GM21825 (cell line): ENCODE measurements around the gene ARHGAP19.
A peak's percentile ranks its signal among the peaks of the same experiment; 100 is the strongest.

Experiments used
- ATAC-seq: cut with Tn5 transposase; IDR thresholded peaks from one replicate; pipeline ENCODE4 v1.9.1; 2021; ENCODE audit warnings: mild to moderate bottlenecking, moderate library complexity; ENCODE audit not compliant: unreplicated experiment

ARHGAP19 gene, protein sequence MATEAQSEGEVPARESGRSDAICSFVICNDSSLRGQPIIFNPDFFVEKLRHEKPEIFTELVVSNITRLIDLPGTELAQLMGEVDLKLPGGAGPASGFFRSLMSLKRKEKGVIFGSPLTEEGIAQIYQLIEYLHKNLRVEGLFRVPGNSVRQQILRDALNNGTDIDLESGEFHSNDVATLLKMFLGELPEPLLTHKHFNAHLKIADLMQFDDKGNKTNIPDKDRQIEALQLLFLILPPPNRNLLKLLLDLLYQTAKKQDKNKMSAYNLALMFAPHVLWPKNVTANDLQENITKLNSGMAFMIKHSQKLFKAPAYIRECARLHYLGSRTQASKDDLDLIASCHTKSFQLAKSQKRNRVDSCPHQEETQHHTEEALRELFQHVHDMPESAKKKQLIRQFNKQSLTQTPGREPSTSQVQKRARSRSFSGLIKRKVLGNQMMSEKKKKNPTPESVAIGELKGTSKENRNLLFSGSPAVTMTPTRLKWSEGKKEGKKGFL

DNA sequence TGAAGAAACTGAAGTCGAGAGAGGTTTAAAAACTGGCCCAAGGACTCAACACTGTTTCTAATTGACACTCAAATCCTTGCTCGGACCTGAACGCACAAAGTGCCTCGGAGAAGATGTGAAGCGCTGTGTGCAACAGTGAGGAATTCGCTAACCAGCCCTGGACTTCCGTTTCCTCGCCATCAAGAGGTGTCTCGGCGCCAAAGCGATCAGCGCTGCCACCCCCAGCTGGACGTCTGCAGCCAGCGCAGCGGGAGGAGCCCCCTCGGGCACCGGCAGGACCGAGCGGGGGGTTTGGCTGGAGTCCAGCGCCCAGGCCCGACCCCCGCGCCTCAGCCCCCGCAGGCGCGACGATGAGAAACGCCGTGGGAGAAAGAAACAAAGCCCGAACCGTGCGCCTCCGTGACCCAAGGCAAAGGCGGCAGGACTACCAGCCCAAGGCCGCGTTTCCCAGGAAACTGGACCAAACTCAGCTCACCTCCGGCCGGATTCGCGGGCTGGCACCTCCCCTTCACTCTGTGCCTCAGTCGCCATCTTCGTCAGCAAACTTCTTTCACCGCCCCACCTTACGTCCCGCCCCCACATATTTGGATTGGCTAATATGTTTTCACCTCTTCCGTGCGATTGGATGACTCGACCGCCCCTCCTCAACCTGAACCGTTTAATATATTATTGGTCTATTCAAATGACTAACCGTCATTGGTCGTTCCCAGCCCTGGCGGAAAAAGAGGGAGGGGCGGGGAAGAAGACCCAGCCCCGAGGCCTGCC lies at the start of gene ARHGAP19:
ARHGAP19 (minus strand) TSS at position 541 of the 765 bp plus-strand sequence; CDS start at position 531, 10 bp downstream.
- peak; percentile 93 for ATAC-seq

DNA sequence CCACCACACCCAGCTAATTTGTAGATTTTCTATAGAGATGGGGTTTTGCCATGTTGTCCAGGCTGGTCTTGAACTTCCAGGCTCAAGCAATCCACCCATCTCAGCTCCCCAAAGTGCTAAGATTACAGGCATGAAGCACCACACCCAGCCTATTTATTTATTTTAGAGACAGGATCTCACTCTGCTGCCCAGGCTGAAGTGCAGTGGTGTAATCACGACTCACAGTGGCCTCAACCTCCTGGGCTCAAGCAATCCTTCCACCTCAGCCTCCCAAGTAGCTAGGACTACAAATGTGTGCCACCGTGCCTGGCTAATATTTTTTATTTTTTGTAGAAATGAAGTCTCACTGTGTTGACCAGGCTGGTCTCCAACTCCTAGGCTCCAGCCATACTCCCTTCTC lies 49.0 kb upstream of the ARHGAP19 start:
- ATAC-seq, result no peak

DNA sequence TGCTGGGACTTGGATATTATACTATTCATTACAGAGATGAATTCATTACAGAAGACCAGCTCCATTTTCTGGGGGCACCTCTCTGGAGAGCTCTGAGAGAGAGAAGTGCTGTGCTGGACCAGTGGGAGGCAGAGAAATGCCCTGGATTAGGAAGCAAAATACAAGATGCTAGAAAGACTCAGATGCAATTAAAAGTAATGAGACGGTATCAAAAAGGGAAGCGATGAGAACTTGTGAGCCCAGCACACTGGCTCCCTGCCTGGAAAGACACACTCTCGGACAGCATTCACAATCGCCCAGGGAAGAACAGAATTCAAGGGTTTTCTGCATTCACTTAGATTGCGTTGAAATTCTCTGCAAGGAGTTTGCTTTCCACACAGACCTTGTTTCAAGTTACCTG lies 45.6 kb upstream of the ARHGAP19 start:
- ATAC-seq, result no peak

DNA sequence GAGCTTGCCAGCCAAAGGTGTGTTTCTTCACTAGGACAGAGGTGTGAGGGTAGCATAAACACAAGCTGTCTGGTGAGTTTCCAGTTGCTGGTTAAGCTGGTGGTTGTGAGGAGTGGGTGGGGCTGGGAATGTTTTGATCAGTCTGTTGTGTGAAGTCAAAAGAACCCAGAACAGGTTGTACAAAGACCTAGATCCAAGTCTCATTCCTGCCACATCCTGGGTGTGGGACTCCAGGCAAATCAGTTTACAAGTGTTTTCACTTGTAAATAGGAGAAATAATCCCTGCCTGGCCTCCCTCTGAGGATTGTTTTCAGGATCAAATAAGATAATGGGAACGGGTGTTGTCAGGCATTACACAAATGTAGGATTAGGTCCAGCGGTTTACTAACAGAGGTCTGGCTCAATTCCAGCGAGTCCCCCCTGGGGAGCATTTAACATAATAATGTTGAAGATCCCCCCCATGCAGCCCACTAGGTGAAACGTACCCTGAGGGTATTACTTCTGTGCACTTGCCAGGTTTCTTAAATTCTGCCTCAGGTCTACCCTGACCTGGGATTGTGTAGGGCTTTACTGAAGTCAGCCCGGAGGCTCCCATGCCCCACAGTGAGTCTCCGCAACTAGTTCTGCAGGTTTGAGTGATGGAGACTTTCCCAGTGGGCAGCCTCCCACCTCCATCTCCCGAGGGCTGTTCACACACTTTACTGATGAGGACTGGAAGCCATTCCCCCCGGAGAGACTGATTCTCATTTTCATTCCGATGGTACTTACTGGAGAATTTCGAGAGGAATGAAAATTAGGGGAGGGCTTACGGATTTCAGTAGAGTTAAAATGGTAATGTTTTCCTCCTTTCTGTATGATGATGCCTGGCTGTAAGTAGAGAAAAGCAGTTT lies 44.8 kb upstream of the ARHGAP19 start:
- ATAC-seq, result no peak

DNA sequence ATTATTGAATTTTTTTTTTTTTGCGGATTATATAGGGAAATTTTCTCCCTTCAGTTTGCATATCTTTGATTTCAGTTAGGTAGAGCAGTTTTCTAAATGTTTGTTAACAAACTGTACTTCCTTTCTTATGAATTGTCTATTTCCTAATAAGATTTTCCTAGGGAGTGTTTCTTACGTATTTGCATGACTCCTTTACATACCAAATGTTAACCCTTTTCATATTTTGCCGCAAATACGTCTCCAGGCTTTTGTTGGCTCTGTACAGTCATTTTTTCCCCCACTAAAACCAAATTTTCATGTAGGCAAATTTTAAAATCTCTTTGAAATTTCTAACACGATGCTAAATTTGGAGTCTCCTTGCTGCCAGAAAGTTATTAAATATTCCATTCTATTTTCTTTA lies 44.0 kb upstream of the ARHGAP19 start:
- ATAC-seq, result no peak

DNA sequence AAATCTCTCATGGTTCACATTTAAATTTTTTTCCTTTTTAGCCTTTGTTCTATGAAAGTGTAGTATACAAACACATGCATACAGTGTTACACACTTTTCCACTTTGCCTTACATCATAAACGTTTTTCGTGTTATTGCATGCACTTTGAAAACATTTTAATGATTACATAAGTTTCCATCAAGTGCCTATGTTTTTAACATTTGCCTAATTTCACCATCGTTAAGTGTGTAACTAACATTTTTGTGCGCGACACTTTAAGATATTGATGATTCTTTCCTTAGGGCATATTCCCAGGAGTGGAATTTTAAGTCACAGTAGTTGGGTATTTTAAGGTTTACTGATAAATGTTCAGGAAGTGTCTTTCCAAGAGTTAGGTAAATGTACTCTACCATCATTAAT lies 43.6 kb upstream of the ARHGAP19 start:
- no peak for ATAC-seq

DNA sequence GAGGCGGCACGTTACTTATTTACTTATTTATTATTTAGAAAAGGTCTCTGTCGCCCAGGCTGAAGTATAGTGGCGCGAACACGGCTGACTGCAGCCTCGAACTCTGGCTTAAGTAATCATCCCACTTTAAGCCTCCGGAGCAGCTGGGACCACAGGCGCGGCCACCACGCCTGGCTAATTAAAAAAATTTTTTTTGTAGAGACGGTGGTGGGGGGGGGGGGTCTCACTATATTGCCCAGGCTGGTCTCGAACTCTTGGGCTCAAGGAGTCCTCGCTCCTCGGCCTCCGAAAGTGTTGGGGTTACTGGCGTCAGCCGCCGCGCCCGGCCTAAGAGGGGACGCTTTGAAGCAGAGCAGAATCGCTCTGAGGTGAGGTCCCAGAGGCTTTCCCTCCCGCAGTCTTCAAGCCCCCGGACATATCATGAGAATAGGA lies 42.8 kb upstream of the ARHGAP19 start:
- ATAC-seq, result no peak

DNA sequence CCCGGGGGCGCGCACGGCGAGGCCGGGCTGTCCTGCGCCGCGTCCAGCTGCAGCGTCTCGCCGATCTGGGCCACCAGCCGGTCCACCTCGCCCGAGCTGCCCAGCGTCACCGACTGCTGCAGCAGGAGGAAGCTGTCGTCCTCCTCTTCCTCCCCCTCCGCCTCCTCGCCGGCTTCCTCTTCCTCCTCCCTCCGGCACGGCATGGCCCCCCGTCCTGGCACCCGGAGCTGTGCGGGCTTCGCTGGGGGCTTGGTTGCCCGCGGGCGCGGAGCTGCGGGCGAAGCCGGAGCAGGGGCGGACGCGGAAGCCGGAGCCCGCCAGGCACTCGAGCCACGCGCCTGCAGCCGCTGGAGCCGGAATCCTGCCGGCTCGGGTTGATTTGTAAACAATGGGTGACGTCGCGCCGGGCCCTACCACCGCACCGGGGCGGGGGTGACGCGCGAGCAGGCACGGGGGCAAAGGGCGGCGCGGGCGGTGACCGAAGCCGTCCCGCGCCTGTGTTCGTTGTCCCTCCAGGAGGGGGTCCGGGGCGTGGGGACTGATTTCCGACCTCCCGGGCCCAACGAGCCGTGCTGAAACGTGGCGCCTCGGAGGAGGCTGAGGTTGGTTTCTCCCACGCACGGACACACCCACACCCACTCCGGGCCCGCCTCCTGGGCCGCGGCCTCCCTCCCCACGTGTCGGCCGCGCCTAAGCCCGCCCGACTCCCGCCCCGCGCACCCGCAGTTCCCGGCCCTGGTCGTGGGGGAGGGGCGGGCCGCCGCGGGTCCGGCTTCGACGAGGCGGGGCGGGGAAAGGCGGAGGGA lies 42.1 kb upstream of the ARHGAP19 start, which contains the start of gene FRAT2:
FRAT2 (minus strand) TSS at position 360 of the 806 bp plus-strand sequence; CDS start at position 203, 157 bp downstream.
- peak; percentile 78 for ATAC-seq

DNA sequence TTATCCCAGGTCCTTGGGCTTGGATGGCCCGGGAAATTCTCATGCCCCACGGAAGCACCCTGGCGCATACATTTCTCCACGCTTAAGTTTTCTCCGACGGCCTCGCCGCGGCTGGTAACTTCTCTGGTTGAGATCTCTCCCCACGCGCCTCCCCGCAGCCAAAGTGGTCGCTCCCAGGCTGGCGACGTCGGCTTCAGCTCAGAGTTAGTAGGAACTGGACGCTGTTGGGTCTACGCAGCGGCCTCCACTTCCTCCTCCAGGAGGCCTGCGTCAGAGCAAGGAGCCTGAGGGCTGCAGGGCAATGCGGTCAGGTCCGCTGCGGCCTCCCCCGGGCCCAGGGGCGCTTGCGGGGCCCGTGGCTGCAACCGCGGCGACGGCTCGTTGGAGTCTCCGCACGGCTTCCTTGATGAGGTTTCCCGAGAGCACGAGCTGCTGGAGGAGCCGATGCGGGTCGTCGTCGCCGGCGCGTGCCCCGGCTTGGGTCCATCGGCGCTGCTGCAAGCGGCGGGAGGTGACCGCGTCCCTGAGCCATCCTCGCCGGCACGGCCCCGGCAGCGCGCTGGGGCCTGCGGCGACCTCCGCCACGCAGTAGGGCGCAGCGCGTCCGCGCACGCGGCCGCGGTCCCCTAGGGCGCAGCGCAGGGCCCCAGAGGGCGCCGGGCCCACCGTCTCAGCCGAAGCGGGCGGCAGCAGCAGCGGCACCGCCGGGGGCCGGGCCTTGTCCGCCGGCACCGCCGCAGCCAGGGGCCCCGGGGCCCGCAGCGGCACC lies 41.3 kb upstream of the ARHGAP19 start:
- ATAC-seq, result peak; percentile 21

DNA sequence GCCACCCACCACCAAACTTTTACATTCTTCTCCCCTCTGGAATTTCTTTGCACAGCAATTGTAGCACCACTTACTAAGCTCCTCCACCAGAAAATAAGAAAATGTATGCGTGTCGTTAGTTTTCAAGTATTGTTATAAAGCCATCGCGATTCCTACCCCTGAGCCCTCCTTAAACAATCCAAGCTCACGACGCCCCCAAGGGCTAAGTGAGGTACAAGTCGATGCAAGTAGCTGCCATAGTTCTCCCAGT lies 40.8 kb upstream of the ARHGAP19 start:
- no peak for ATAC-seq

DNA sequence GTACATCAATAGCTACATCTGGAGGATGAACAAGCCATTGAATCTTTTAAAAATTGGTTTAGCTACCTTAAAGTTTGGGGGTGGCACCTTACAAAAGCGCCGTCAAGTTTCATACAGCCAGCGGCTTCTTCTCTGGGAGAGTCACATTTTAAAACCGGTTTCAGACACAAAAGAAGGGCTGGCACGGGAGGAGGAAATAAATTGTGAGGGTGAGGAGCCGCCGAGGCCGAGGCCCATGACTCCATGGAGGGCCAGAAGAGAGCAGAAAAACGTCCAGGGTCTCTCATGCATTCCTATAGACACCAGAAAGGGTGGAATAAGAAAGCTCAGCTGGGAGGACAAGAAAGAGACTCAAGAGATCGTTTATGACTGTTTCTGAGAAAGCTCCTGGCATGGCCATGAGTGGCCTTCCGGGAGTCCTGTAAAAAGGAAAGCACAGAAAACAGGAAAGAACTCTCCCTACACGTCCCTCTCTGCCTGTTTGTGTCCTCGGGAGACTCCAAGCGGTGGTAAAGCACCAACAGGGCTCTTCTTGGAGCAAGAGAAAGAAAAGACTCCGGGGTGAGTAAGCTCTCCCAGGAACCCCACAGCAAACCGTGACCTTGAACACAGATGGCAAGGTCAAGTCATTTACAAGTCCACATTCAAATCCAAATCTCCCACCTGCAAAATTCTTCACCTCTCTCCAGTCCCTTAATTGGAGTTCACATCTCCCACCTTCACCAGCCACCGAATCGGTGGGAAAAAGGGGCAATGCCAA lies 40.3 kb upstream of the ARHGAP19 start:
- ATAC-seq, result no peak

DNA sequence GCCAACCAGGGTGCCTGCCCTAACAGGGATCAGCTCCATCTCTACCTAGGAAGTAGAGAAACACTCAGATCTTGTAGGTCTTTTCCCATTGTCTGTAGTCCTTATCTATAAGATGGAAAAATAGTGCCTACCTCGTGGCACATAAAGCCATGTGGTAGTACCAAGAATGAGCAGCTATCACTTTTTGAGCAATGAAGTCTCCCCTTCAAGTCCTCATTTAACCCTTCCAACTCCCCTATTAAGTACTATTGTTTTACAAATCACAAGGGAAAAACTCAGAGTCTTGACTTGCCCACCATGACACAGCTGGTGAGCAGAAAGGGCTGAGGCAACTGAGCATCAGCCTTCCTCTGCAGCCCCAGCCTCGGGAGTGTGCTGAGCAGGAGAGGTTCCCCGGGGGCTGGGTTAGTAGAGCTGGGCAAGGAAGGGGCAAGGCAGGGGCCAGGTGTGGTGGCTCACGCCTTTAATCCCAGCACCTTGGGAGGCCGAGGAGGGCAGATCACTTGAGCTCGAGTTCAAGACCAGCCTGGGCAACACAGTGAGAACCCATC lies 38.8 kb upstream of the ARHGAP19 start:
- ATAC-seq, result no peak

DNA sequence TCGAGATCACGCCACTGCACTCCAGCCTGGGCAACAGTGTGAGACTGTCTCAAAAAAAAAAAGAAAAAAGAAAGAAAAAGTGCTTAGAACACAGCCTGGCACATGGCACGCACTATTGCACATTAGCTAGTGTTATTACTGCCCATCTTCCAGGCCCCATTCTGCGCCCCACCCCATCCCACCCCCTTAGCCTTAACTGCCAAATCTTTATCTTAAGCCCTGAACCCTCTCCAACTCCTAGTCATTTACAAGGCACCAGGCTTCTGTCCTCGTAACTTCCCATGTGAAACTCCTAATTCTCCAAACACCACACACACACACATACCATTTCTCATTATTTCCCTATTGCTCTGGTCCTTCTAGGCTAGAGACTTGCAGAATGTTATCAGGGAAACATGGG lies 37.3 kb upstream of the ARHGAP19 start:
- ATAC-seq, result no peak

DNA sequence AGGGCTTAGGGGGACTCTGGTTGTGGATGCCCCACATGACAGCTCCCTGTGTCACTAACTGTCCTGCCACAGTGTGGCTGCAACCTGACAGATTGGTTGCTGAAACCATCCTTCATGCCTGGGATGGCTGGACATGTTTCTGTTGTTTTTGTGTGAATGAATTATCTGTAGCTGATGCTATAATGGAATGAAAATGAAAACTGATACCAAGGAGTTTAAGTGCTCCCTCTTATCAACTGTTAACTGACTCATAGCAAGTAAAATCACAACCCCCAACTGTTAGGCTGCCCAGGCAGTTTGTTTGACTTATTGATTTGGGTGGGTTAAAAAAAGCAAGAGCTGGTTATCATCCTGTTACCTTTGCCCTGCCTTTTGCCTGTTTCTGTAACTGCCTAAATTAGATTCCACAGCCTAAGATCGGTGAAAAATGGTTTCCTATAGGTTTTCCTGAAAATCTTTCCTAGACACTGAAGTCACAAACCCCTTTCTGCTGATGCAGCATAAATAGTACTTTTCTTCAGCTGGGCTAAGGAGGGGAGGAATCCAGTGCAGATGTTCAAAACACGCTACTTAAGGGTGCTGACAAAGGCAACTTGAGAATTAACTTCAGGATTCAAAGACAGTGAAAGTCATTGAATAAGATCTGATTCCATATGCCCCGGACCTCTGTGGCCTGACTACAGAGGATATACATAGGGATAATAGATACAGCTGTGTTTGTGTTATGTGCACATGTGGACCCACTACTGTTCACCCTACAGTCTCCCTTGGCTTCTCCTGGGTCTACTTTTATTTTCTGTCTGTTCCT lies 36.4 kb upstream of the ARHGAP19 start:
- ATAC-seq, result no peak

DNA sequence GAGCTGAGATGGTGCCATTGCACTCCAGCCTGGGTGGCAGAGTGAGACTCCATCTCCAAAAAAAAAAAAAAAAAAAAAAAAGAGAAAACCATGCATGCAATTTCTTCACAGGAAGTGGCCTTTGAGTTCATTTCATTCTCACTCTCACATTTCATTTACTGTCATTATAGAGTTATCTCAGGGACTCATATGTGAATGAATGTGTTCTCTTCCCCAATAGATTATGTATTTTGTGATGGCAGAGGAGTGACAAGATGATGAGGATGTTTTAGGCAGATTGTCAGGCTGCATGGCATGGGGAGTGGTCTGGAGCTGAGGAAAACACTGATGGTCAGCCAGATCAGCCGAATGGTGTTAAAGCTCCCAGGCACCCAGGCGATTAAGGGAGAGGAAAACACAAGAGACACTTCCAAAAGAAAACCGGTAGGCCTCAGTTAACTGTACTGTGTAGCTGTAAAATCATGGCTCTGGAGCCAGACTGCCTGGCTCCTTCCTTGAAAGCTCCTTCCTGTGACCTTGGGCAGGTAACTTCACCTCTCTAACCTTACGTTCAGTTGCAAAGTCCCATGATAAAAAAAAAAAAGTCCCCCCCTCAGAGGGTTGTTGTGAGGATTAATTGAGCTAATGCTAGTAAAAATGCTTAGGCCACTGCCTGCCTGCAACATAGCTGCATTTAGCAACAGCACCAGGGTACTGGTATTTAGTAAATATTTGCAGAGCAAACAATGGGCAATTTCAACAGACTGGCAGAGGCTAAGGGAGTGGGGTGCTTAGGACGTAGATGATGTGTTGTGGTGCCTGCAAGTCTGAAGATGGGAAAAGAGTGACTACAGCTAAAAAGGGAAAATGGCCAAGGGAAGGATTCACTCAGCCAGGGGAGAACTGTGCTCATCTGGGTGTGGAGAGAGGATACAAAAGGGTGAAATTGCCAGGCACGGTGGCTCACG lies 35.2 kb upstream of the ARHGAP19 start:
- ATAC-seq, result no peak

DNA sequence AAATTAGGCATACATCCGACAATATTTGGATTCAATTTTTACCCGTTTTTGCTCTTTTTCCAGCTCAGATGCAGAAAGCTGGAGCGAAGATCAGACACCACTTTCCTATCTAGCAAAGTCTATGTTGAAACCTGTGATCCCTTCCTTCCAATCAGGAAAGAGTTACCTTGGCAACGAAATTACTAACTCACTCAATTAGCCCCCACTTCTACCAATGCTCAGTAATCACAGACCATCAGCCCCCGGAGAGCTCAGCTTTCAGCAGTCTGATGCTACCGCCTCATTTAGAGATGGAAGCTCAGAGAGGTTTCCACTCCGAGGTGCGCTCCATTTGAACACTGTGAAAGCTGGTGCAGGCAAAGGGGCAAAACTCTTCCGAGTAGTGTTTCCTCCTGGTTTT lies 33.3 kb upstream of the ARHGAP19 start:
- ATAC-seq, result no peak

DNA sequence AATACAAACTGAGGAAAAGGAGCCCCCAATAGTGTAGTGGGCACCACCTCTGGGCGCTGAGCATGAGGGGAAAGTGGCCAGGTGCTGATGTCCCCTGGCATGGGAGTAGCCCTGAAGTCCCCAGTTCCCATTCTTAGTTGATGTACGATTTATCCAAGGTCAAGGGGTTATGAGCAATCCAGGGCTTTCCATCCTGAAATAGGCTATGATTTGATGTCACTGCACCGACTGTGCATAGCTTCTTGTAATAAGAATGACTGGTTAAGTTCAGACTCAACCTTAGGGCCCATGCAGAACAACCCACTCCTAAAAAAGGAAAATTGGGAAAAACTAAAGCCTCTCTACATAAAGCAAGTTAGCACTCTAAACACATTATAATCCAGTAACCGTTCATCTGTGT lies 31.1 kb upstream of the ARHGAP19 start:
- ATAC-seq, result no peak
